HG03442 (cell line): Measurements from ENCODE around the gene TMEM222.
"Not testable (repeated sequence)": the region's sequence is repeated elsewhere in the genome, so short reads cannot be mapped to it uniquely, and the experiment has no call there.

Experiments used
- ATAC-seq: cut with Tn5 transposase; IDR thresholded peaks from one replicate; pipeline ENCODE4 v1.9.1; 2021; ENCODE audit warnings: mild to moderate bottlenecking, moderate library complexity; ENCODE audit not compliant: unreplicated experiment

The TMEM222 gene, protein sequence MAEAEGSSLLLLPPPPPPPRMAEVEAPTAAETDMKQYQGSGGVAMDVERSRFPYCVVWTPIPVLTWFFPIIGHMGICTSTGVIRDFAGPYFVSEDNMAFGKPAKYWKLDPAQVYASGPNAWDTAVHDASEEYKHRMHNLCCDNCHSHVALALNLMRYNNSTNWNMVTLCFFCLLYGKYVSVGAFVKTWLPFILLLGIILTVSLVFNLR

DNA sequence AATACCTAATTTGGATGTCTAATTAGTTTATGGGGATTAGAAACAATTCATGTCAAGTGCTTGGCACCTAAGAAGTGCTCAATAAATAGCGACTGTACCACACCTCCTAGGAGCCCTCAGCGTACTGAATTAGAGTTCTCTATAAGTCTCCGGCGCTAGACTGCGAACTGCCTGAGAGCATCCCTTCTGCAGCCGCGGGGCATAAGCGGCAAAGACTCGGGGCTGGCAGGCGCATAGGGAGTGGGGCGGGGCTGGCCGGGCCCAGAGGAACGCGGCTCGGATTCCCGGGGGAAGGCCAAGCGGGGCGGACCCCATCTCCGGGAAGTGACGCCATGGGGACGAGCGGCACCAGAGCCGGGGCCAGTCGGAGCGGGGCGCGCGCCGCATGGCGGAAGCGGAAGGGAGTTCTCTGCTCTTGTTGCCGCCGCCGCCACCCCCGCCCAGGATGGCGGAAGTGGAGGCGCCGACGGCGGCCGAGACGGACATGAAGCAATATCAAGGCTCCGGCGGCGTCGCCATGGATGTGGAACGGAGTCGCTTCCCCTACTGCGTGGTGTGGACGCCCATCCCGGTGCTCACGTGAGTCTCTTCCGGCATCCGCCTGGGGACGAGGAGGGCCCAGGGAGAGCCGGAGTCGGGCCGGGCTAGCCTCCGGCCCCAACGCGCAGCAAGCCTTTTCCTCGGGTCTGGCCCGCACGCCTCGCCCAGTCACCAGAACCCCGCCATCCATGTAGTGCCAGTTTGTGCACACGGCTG, at the start of gene TMEM222:
TMEM222 (plus strand) TSS at position 351 of the 756 bp plus-strand sequence; CDS start at position 386, 35 bp downstream.
- peak; percentile 89 for ATAC-seq

GRCh38 chr1:27274204-27274603, 47.8 kb upstream of the TMEM222 start:
- no peak for ATAC-seq

DNA sequence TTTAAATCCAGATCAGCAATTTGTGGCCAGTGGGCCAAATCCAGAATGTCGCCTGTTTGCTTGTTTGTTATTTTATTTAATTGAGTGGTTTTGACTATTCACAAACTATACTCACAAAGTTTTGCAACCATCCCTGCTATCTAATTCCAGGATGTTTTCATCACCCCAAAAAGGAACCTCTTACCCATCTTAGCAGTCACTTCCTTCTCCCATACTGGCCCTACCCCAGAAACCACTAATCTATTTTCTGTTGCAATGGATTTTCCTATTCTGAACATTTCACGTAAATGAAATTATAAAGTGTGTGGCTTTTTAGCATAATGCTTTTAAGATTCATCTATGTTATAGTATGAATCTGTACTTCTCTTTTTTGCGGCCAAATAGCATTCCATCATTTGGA, 46.3 kb upstream of the TMEM222 start:
- no peak for ATAC-seq

DNA sequence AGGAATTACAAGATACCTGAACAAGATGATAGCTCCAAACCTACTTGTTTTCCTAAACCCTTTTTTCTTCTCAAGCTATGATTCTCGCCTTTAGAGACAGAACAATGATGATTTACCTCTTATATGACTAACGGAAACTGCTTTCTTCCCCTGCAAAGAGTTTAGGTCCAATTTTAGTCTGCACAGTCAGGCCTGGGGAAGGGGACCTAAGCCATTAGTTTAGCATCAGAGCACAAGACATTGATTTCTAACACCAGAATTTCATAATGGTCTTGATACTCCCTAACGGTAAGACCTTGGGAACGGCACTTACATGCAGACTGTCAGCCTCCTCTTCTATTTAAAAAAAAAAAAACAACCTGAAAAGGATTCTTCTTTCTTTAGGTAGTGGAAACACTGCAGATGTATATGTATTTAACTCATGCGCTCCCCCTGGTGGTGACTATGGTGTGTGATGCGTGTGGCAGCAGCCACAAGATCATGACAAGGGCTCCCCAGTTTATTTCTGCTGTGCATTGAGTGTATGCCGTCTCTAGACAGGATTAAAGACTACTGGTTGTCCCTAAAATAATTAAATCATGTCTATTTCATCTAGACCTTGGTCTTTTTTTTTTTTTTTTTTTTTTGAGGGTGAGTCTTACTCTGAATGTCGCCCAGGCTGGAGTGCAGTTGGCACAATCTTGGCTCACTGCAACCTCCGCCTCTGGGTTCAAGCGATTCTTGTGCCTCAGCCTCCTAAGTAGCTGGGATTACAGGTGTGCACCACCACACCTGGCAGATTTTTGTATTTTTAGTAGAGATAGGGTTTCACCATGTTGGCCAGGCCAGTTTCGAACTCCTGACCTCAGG, 37.3 kb upstream of the TMEM222 start:
- no peak for ATAC-seq

DNA sequence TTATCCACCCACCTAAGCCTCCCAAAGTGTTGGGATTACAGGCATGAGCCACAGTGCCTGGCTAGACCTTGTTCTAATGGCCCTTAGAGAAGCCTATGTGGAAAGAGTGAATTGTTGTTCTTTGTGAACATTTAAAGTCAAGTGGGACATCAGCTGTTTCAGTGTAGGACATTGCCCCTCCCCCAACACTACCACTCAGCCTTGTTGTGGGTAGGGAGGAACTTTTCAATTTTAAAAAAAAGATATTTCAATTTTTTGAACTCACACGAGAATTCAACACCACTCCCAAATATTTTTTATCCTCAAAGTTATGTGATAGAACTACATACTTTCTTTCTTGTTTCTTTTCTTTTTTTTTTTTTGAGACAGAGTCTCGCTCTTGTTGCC, 36.7 kb upstream of the TMEM222 start:
- no peak for ATAC-seq

DNA sequence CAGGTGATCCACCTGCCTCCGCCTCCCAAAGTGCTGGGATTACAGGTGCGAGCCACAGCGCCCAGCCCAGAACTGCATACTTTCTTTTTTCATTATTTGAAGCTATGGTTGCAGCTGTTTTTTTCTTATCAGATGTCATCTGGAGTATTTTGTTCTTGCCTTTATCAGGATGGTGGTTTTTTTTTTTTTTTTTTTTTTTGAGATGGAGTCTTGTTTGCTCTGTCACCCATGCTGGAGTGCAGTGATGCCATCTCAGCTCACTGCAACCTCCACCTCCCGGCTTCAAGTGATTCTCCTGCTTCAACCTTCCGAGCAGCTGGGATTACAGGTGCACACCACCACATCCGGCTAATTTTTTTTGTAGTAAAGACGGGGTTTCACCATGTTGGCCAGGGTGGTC, 36.1 kb upstream of the TMEM222 start:
- not testable (repeated sequence) for ATAC-seq

DNA sequence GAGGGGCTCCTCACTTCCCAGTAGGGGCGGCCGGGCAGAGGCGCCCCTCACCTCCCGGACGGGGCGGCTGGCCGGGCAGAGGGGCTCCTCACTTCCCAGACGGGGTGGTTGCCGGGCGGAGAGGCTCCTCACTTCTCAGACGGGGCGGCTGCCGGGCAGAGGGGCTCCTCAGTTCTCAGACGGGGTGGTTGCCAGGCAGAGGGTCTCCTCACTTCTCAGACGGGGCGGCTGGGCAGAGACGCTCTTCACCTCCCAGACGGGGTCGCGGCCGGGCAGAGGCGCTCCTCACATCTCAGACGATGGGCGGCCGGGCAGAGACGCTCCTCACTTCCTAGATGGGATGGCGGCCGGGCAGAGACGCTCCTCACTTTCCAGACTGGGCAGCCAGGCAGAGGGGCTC, 32.8 kb upstream of the TMEM222 start:
- ATAC-seq: not testable (repeated sequence)

DNA sequence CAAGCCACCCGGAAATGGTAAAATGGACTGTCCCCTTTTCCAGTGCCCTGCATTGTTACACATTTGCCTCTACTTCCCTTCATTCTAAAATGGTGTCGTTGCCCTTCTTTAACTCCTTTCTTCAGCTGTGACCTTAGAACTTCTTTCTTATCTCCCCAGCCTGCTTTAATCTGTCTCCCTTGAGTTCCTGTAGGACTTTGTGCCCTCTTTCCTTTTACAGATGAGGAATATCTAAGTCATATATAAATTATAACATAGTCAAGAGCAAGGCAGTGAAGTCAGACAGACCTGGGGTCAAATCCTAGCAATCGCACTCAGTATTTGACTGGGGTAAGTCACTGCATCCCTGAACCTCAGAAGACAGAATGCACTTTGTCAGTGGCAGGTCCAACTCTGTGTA, 31.4 kb upstream of the TMEM222 start:
- no peak for ATAC-seq

GRCh38 chr1:27292106-27292505, 29.9 kb upstream of the TMEM222 start:
- no peak for ATAC-seq

- no peak for ATAC-seq
These were observed 28.0 kb upstream of the TMEM222 start for GRCh38 chr1:27293915-27294314.

GRCh38 chr1:27296773-27297291, 25.1 kb upstream of the TMEM222 start:
- no peak for ATAC-seq

DNA sequence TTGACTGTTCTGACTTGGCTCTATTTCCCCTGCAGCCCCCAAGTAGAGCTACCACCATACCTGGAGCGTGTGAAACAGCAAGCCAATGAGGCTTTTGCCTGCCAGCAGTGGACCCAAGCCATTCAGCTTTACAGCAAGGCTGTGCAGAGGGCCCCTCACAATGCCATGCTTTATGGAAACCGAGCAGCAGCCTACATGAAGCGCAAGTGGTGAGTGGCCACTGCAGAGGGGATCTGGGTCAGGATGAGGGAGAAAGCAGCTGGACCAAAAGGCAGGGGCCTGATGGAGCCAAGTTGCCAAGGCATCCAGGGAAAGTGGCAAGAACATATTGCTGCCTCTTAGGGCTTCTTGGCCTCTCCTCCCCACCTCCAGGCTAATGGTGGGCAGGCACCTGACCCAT, 24.1 kb upstream of the TMEM222 start:
- ATAC-seq: no peak

DNA sequence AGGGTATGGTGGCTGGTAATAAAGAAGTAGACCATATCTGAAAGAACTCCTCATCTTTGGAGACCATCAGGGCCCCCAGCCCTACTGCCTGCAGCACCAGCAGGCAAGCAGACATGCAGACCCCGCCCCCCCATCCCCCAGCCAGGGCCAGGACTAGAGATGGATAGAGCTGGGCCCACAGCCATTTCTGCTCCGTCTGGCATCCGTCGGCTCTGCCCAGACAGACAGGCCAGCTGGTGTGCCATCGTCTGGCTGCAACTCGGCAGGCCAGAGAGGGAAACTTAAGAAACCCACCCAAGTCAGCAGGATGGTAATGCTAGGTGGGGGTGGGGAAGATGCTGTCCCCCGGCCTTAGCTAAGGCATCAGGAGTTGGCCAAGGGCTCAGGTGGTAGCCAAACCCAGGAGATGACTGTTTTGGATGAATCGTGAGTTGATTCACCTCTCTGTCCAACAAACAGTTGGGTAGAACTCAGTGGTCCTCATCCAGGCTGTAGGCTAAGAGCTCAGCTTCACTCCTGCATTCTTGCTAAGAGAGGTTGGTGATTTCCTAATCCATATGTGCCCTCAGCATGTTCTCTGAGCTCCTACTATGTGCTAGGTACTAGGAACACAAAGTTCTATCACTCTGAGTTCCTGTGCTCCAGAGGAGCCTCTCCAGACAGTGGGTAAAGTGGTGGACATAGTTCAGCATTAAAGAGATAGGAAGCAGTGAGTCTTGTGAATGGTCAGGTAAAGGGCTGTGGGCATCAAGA, 23.2 kb upstream of the TMEM222 start:
- no peak for ATAC-seq

DNA sequence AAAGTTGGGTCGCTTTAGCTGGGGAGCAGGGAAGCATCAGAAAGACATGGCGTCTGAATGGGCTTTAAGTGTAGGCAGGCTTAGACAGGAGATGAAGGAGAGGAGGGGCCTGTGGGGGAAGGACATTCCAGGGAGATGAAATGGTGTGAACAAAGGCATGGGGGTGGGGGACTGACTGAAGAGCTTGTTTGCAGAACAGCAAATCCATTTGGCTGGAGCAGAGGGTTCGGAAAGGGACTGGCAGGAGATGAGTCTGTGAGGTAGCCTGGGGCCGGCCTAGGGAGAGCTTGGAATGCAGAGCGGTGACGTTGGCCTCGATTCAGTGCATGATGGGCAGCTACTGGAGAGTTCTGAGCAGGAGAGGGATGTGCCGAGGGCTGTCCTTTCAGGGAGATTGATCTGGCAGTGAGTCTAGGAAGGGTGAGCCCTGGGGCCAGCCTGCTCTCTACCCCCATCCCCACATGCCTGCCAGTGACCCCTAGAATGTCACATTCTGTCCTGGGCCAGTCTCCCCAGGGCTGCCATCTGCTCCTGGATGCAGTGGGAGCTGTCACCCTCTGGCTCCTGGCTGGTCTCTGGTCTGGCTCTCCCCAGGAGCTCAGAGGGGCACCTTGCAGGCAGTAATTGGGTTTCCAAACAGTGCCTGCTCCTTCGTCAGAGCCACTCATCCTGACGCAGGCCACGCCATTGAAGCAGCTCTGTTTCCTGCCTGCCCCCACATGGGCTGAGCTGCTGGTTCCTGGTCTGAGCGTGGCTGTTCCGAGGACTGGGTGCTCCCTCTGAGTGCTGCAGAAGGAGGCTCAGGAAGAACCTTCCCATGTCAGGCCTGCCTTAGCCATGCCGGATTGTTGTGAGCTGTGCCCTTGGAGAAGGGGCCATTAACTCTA, 22.3 kb upstream of the TMEM222 start:
- ATAC-seq: no peak

DNA sequence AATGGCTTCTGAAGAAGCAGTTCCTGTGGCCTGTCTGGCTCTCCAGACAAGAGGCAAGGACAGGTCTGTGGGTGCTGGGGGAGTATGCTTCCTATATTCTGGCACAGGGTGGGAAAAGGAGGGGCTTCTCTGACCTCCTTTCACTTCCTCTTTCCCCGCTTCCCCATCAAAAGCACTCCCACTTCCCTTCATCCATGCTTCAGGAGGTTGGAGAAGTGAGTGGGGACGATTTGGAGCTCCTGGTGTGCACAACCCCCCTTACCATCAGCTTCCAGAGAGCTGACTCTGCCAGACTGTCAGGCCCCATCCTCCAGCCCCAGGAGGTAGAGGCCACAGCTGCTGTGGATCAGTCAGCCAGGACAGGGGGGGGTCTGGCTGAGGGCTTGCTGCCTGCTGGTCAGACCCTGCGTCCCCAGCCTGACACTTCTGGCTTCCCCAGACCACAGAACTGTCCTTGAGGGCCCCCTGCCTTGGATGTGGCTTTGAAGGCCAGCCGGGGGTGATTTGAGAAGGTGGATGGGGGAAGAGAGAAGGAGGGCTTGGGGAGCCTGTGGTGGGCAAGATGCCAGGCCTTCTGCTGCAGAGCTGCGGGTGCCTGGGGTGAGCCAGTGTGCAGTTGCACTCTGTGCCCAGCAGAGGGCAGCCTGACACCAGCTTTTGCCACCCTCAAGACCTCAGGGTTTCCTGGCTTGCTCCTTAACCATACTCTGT, 21.5 kb upstream of the TMEM222 start:
- peak; percentile 58 for ATAC-seq

- no peak for ATAC-seq
These were observed 20.9 kb upstream of the TMEM222 start for GRCh38 chr1:27301052-27301422.

DNA sequence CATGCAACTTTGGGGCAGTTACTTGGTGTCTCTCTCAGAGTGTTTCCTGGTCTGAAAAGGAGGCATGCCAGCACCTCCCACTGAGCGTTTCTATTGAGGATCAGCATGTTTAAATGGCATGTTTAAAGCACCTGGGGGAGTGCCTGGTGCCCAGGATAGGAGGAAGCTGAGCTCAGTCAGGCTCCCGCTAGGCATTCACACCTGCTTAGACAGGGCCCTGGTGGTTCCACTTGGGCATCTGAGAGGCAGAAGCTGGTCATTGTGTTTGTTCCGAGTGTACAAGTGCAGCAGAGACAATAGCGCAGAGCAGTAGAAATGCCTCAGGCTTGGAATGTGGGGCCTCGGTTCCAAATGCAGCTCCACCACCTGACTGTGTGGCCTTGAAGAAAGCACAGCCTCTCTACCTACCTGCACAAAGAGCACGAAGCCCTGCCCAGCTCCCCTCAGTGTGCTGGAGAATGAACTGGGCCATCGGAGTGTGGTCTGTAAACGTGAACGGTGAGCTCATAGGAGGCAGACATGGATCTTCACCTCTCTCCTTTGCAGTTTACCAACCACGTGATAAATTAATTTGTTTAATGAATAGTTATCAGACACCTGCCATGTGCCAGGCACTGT, 20.3 kb upstream of the TMEM222 start:
- no peak for ATAC-seq

DNA sequence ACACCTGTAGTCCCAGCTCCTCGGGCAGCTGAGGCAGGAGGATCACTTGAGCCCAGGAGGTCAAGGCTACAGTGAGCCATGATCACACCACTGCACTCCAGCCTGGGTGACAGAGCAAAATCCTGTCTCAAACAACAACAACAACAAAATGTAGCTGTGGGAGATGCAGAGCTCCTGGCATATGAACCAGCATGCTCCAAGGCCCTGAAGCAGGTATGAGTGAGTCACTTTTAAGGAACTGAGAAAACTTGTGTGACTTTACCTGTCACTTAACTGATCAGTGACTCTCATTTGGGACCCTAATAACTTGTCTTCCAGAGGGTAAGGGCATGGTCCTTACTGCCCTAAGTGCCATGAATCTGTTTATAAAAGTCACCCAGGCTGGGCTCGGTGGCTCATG, 19.4 kb upstream of the TMEM222 start:
- ATAC-seq: no peak

GRCh38 chr1:27303509-27303908, 18.5 kb upstream of the TMEM222 start:
- ATAC-seq: no peak
